HFFc6 (cell line): ENCODE results near the gene GAS7. TPM values are rescaled to one million over a fixed set of nuclear protein-coding genes. Genes with fewer than 3 reads are reported as not detected.

ENCODE experiments used
- DNase-seq: peaks from one replicate; pipeline ENCODE4 v3.0.0-alpha.2; 2018
- H3K27ac Mint-ChIP-seq: 2 replicates; pipeline ENCODE4 v1.8.0; 2020; ENCODE audit warnings: mild to moderate bottlenecking, mixed read lengths
- H3K27me3 Mint-ChIP-seq: 2 replicates; pipeline ENCODE4 v1.8.0; 2021; ENCODE audit warnings: mild to moderate bottlenecking, moderate library complexity, mixed read lengths; ENCODE audit not compliant: insufficient read depth
- H3K36me3 Mint-ChIP-seq: 2 replicates; pipeline ENCODE4 v1.8.0; 2021; ENCODE audit warnings: low read depth, mixed read lengths
- H3K4me1 Mint-ChIP-seq: 2 replicates; pipeline ENCODE4 v1.8.0; 2020; ENCODE audit warnings: low read depth, mixed read lengths
- H3K4me3 Mint-ChIP-seq: 2 replicates; pipeline ENCODE4 v1.8.0; 2020; ENCODE audit warnings: mild to moderate bottlenecking, moderate library complexity, mixed read lengths
- H3K9me3 Mint-ChIP-seq: 2 replicates; pipeline ENCODE4 v1.8.0; 2020; ENCODE audit warnings: mild to moderate bottlenecking, mixed read lengths
- CTCF ChIP-seq: fragments of 200-600 bp; sonication (generic); IDR thresholded peaks from 2 replicates; pipeline ENCODE4 v1.5.0; 2021; ENCODE audit warnings: antibody characterized with exemption, mild to moderate bottlenecking
- total RNA-seq, 6 experiments: library from RNA; stranded (reverse); fragmentation: NEBNext Ultra II Directional; extraction: Animal tissue kit (Norgen Biotek cat#: 25700); gene quantifications; 2 replicates in 1 of 6; 3 replicates in 5 of 6; pipeline ENCODE4 v1.2.3, GENCODE V29; 2021

The GAS7 gene
- total RNA-seq, 6 experiments from 2014 or later, result 1.4 to 7.4 (median 3.1) TPM

- no peak overlapping the region for H3K4me3 Mint-ChIP-seq
- H3K9me3 Mint-ChIP-seq, result peaks cover 8% of the 10 kb centered on the region; the same call in 1 of the 2 replicates
- peaks cover 19% of the 10 kb centered on the region for H3K4me1 Mint-ChIP-seq
- no peak for TF ChIP-seq CTCF
- H3K36me3 Mint-ChIP-seq, result no peaks in the 10 kb centered on the region
- peaks cover 3% of the 10 kb centered on the region; the same call in 1 of the 2 replicates for H3K27me3 Mint-ChIP-seq
- H3K27ac Mint-ChIP-seq, result no peak overlapping the region
- DNase-seq, result no peak
These were observed 115.6 kb downstream of the GAS7 start for GRCh38 chr17:10082795-10083194.

DNA sequence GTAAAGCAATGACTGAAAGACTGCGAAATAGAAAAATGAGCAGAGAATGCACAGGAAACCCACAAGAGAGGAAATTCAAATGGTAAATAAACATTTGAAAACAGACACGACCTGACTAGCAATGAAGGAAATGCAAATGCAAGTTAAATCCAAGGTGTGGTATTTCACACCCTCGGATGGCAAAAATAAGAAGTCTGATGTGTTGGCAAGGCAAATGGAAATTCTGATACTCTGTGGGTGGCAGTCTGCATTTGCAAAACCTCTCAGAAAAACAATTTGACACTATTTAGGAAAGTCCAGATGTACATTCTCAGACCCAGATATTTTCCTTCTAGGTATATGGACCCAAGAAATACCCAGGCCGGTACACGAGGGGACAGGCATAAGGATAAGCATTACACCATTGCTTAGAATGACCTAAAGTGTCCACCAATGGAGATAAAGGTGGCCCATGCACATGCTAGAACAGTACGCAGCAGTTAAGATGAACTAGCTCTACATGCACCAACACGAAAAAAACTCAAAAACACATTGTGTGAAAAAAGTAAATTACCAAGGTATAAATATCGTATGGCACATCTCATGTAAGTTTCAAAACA, 116.7 kb downstream of the GAS7 start:
- Mint-ChIP-seq H3K4me3 (no peak overlapping the region), H3K27me3 (peaks cover 1% of the 10 kb centered on the region; the same call in 1 of the 2 replicates), H3K27ac (no peak overlapping the region), H3K36me3 (no peaks in the 10 kb centered on the region), H3K9me3 (peaks cover 14% of the 10 kb centered on the region; the same call in 1 of the 2 replicates), H3K4me1 (peaks cover 18% of the 10 kb centered on the region)
- no peak for TF ChIP-seq CTCF
- DNase-seq, result no peak

DNA sequence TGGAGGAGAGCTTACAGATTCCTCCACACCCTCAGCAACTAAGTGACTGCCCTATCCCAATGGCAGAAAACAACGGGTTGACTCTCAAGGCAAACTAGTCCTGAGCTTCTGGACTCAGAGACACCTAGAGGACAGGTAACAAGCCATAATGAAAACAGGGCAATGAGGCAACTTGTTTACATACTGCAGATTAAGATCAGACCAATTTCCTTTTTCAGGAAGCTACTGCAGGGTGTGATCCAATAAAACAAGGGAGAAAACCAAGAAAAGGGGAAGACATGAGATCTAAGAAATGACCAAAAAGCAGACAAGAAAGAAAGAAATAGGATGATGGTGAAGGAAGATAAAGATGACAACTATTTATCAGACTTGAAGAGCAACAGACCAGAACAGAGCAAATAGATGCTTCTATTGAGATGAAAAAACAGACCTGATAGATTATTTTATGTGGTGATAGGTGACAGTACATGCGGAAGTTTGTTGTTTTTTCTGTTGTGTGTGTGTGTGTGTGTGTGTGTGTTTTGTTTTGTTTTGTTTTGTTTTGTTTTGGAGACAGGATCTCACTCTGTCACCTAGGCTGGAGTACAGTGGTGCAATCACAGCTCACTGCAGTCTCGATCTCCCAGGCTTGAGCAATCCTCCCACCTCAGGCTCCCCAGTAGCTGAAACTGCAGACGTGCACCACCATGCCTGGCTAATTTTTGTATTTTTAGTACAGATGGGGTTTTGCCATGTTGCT, 120.7 kb downstream of the GAS7 start:
- H3K4me3 Mint-ChIP-seq, result no peak overlapping the region
- H3K9me3 Mint-ChIP-seq, result peaks cover 9% of the 10 kb centered on the region; the same call in 1 of the 2 replicates
- H3K27ac Mint-ChIP-seq, result no peak overlapping the region
- no peak for DNase-seq
- no peak for TF ChIP-seq CTCF
- H3K4me1 Mint-ChIP-seq, result peaks cover 3% of the 10 kb centered on the region; the same call in 1 of the 2 replicates
- peaks cover under 1% of the 10 kb centered on the region for H3K27me3 Mint-ChIP-seq
- H3K36me3 Mint-ChIP-seq, result no peaks in the 10 kb centered on the region

DNA sequence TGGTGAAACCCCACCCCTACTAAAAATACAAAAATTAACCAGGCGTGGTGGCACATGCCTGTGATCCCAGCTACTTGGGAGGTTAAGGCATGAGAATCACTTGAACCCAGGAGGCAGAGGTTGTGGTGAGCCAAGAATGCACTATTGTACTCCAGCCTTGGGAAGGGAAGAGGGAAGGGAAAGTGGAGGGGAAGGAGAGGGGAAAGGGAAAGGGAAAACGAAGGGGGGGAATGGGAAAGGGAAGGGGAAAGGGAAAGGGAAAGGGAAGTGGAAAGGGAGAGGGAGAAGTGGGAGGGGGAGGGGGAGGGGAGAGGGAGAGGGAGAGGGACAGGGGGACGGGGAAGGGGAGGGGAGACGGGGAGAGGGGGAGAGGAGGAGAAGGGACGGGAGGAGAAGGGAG, 122.5 kb downstream of the GAS7 start:
- peaks cover 9% of the 10 kb centered on the region; the same call in 1 of the 2 replicates for H3K9me3 Mint-ChIP-seq
- no peaks in the 10 kb centered on the region; the same call in none of the 2 replicates for H3K27me3 Mint-ChIP-seq
- no peak for TF ChIP-seq CTCF
- no peaks in the 10 kb centered on the region for H3K36me3 Mint-ChIP-seq
- H3K4me1 Mint-ChIP-seq, result no peaks in the 10 kb centered on the region
- H3K27ac Mint-ChIP-seq, result no peak overlapping the region
- no peak for DNase-seq
- H3K4me3 Mint-ChIP-seq, result no peak overlapping the region

GRCh38 chr17:10073941-10074340, 124.5 kb downstream of the GAS7 start:
- DNase-seq, result no peak
- Mint-ChIP-seq H3K4me1 (no peaks in the 10 kb centered on the region), H3K27me3 (peaks cover 2% of the 10 kb centered on the region), H3K9me3 (peaks cover 9% of the 10 kb centered on the region; the same call in 1 of the 2 replicates), H3K36me3 (no peaks in the 10 kb centered on the region), H3K27ac (no peak overlapping the region), H3K4me3 (no peak overlapping the region)
- no peak for TF ChIP-seq CTCF
